Measurements from ENCODE around the gene SLF1. TPM values are rescaled to one million over a fixed set of nuclear protein-coding genes. Genes with fewer than 3 reads are reported as not detected.

Gene SLF1
- polyA plus RNA-seq, 1 of the 3 experiments (the other 2 are of a cell fraction), result 5.5 TPM

DNA sequence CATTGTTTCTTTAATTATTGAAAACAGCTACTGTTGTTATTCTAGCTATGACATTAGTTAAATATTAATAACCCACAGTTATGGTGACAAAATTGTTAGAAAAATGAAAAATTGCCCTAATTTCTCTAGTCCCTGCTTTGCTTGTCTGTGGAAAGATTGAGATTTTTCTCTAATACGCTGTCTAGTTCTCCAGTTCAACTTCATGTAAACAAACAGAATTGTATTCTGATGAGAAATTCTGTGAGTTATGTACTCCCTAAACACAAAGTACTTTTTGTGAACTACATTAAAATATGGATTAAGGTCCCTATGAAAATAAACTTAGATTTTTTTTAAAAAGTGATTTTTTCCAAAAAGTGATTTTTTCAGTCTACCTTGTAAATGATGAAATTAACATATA lies 8.7 kb downstream of the SLF1 start:
- H3K79me2 ChIP-seq (ENCODE audit: insufficient read depth), result peaks cover 59% of the 10 kb centered on the region
- no peak overlapping the region for H3K4me2 ChIP-seq
- 100% methylated on average over 1 of the region's 1 CpG for WGBS (ENCODE audit: low lambda C conversion rate)
- DNase-seq, result no peak
- H4K20me1 ChIP-seq (ENCODE audit: insufficient read depth), result no peaks in the 10 kb centered on the region
- no peak overlapping the region for H3K9ac ChIP-seq
- H3K27me3 ChIP-seq (ENCODE audit: insufficient read depth), result no peaks in the 10 kb centered on the region
- H2AFZ ChIP-seq (ENCODE audit: low read depth), result no peak overlapping the region
- peaks cover 26 to 28% of the 10 kb centered on the region in 2 experiments for H3K36me3 ChIP-seq (replicated peaks in 1 of 2; ENCODE audit: control insufficient read depth in 1 of 2, insufficient read depth in 2 of 2, low read length in 1 of 2)
- no peaks in the 10 kb centered on the region for H3K9me2 ChIP-seq
- H3K4me1 ChIP-seq (ENCODE audit: control insufficient read depth in 1 of 2, insufficient read depth in 2 of 2, low read depth in 1 of 2, low read length in 1 of 2), result peaks cover 4 to 5% of the 10 kb centered on the region in 2 experiments; a peak in 2 of 4 replicates
- H3K9me3 ChIP-seq, result peaks cover 4% of the 10 kb centered on the region; the same call in 1 of the 2 replicates
- no peak overlapping the region for H3K4me3 ChIP-seq (ENCODE audit: low read depth in 2 of 2, low read length in 1 of 2)
- no peak for TF ChIP-seq FOSL2 (IDR thresholded peaks at IDR 0.05; ENCODE audit: borderline replicate concordance, low read depth)
- TF ChIP-seq POLR2AphosphoS5 (IDR thresholded peaks at IDR 0.05; ENCODE audit: low read depth, low read length), result no peak
- TF ChIP-seq, protein P1, sequence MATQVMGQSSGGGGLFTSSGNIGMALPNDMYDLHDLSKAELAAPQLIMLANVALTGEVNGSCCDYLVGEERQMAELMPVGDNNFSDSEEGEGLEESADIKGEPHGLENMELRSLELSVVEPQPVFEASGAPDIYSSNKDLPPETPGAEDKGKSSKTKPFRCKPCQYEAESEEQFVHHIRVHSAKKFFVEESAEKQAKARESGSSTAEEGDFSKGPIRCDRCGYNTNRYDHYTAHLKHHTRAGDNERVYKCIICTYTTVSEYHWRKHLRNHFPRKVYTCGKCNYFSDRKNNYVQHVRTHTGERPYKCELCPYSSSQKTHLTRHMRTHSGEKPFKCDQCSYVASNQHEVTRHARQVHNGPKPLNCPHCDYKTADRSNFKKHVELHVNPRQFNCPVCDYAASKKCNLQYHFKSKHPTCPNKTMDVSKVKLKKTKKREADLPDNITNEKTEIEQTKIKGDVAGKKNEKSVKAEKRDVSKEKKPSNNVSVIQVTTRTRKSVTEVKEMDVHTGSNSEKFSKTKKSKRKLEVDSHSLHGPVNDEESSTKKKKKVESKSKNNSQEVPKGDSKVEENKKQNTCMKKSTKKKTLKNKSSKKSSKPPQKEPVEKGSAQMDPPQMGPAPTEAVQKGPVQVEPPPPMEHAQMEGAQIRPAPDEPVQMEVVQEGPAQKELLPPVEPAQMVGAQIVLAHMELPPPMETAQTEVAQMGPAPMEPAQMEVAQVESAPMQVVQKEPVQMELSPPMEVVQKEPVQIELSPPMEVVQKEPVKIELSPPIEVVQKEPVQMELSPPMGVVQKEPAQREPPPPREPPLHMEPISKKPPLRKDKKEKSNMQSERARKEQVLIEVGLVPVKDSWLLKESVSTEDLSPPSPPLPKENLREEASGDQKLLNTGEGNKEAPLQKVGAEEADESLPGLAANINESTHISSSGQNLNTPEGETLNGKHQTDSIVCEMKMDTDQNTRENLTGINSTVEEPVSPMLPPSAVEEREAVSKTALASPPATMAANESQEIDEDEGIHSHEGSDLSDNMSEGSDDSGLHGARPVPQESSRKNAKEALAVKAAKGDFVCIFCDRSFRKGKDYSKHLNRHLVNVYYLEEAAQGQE (IDR thresholded peaks at IDR 0.05; ENCODE audit: low read depth, low read length), result no peak
- TF ChIP-seq NFIC (IDR thresholded peaks at IDR 0.05; ENCODE audit: borderline replicate concordance), result no peak
- no peak for TF ChIP-seq FOXJ3 (CRISPR knock-in tag; IDR thresholded peaks at IDR 0.05)
- TF ChIP-seq, protein P2, sequence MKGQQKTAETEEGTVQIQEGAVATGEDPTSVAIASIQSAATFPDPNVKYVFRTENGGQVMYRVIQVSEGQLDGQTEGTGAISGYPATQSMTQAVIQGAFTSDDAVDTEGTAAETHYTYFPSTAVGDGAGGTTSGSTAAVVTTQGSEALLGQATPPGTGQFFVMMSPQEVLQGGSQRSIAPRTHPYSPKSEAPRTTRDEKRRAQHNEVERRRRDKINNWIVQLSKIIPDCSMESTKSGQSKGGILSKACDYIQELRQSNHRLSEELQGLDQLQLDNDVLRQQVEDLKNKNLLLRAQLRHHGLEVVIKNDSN (IDR thresholded peaks at IDR 0.05; ENCODE audit: borderline replicate concordance, low read depth), result no peak
- no peak for TF ChIP-seq RCOR1 (IDR thresholded peaks at IDR 0.05; ENCODE audit: low read length)
- no peak for TF ChIP-seq TAF1 (IDR thresholded peaks at IDR 0.05; ENCODE audit: borderline replicate concordance, low read depth, low read length)
- TF ChIP-seq EP300 (IDR thresholded peaks at IDR 0.05; ENCODE audit: borderline replicate concordance in 1 of 2, low read depth in 1 of 2, low read length in 1 of 2), result no peak
- TF ChIP-seq EZH2phosphoT487 (IDR thresholded peaks at IDR 0.05; ENCODE audit: borderline replicate concordance, low read depth), result no peak
- TF ChIP-seq, protein P3, sequence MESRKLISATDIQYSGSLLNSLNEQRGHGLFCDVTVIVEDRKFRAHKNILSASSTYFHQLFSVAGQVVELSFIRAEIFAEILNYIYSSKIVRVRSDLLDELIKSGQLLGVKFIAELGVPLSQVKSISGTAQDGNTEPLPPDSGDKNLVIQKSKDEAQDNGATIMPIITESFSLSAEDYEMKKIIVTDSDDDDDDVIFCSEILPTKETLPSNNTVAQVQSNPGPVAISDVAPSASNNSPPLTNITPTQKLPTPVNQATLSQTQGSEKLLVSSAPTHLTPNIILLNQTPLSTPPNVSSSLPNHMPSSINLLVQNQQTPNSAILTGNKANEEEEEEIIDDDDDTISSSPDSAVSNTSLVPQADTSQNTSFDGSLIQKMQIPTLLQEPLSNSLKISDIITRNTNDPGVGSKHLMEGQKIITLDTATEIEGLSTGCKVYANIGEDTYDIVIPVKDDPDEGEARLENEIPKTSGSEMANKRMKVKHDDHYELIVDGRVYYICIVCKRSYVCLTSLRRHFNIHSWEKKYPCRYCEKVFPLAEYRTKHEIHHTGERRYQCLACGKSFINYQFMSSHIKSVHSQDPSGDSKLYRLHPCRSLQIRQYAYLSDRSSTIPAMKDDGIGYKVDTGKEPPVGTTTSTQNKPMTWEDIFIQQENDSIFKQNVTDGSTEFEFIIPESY (IDR thresholded peaks at IDR 0.05; ENCODE audit: borderline replicate concordance, low read depth), result no peak
- no peak for TF ChIP-seq RFX5 (IDR thresholded peaks at IDR 0.05; ENCODE audit: low read length)
- H3F3A ChIP-seq (replicated peaks; ENCODE audit: insufficient read depth), result no peaks in the 10 kb centered on the region
- ChIA-PET POLR2A (no interaction called here), CTCF (interaction anchor here (1.2 kb wide), 1 partner anchor 65 kb away, joined by 4 read pairs; no protein-coding TSS in a partner anchor)
- no peak overlapping the region for H3K27ac ChIP-seq (ENCODE audit: low read depth in 2 of 2, low read length in 1 of 2)

Measured in SK-N-SH (cell line).